GM21360 (cell line): Measurements from ENCODE around the gene PON2.
"Not testable (repeated sequence)": the region's sequence is repeated elsewhere in the genome, so short reads cannot be mapped to it uniquely, and the experiment has no call there.

Experiments used
- ATAC-seq: cut with Tn5 transposase; IDR thresholded peaks from one replicate; pipeline ENCODE4 v1.9.1; 2021; ENCODE audit warnings: mild to moderate bottlenecking, moderate library complexity; ENCODE audit not compliant: unreplicated experiment

Gene PON2

DNA sequence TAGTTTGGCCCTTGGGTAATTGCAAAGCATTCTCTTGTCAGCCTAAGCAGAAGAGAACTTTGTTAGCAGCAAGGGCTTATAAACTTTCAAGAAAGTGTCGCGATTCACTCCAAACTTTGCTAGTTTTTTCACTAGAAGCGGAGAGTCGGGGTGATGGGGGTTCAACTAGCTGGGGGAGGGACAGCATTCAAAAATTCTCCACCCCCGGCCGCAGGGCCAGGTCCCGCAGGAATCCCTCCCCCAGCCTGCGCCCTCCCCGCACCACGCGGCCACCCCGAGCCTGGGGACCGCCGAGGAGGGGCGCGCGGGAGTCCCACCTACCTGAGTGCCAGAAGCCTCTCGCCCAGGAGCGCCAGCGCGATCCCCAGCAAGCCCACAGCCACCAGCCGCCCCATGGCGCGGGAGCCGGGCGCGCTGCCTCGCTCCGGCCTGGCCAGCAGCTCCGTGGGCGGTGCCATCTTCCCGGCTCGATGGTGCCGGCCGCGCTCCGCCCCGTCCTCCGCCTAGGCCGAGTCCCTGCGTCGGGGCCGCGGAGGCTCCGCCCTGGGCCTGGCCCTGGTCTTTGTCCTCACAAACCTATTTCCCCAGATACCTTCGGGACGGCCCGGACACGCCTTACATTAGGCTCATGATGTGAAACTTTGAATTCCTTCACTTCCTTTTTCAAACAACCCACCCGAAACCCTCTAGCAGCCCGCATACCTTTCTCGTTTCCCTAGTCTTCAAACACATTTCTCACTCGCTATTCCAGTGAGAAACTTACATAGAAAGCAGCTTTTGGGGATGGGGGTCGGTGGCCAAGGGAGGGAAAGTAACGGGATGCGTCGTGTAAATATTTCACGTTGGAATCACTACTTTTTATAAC is at the start of gene PON2:
PON2 (minus strand) TSS at position 472 of the 865 bp plus-strand sequence; CDS start at position 395, 77 bp downstream.
- ATAC-seq, result peak; percentile 97

DNA sequence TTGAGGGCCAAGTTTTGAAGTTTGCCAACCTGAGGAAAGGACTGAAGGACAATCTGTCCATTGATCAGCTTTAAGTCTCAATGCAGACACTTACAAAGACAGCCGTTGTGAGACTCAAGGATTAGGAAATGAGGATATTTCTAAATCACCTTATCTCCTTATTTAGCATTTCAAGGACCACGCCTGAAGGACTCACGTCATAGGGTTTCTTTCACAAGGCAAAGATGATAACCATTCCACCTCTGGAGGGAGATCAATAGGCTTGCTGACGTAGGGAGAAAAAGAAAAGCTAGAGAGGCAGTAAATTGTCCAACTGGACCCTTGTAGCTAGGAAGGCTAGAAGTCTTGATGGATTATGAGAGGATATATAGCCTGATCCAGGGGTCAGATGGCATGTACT is 47.6 kb upstream of the PON2 start:
- ATAC-seq, result no peak

DNA sequence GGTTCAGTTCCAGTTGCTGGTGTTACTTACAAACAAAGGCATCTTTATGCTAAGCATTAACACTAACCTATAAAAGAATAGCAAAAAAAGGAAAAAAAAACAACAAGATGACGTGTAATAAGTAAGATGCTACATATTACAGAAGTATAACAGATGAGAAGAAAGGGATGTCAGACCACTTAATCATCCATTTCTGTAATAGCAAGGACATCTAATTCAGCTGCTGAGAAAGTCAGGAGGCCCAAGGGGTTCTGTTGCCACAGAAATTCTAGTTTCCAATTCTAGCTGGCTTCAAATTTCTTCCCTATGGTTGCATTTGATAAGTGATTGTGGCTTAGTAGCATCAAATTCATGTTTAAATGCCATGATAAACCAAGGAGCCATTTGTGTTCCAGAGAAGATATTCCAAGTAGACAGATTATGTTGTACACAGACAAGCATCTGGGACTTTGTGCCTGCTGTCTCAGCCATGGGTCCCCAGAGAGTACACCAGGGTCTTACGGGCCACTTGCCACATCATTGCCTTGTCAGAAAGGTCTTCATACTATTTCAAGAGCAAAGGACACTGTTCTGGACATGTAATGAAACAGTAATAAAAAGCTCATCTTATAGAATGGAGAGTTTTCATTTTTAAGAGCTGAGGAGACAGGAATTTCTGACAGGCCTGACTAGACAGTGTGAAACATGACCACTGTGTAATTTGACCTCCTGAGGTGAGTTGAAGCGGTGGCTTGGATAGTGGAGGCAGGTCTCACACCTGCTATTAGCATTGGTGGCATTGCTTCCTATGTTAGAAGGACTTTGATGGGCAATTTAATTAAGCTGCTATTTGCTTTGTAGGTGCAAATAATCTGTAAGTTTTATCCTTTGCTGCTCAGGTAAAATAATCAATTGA is 46.7 kb upstream of the PON2 start:
- ATAC-seq, result no peak

DNA sequence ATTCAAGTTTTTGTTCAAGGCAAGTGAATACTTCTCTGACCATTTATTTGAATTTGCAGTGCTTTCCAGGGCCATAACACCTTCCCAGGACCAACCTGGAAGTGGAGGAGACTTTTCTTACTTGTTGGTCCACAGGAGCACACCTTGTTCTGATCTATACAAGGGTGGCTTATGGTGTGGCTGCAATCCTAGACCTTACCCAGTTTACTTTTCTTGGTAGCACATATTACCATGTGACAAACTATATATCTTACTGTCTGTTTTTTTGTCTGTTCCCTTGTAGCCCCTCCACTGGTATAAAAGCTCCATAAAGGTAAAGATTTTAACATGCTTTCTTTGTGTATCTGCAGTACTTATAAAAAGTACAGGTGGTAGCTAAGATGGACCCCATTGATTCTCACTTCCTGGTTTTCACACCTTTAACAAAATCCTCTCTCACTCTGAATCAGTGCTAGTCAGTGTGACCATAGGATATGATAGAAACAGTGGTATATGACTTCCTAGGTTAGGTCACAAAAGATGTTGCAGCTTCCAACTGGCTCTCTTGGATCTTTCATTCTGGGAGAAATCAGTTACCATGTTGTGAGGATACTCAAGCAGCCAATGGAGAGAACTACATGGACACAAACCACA is 45.3 kb upstream of the PON2 start:
- ATAC-seq, result peak; percentile 74

DNA sequence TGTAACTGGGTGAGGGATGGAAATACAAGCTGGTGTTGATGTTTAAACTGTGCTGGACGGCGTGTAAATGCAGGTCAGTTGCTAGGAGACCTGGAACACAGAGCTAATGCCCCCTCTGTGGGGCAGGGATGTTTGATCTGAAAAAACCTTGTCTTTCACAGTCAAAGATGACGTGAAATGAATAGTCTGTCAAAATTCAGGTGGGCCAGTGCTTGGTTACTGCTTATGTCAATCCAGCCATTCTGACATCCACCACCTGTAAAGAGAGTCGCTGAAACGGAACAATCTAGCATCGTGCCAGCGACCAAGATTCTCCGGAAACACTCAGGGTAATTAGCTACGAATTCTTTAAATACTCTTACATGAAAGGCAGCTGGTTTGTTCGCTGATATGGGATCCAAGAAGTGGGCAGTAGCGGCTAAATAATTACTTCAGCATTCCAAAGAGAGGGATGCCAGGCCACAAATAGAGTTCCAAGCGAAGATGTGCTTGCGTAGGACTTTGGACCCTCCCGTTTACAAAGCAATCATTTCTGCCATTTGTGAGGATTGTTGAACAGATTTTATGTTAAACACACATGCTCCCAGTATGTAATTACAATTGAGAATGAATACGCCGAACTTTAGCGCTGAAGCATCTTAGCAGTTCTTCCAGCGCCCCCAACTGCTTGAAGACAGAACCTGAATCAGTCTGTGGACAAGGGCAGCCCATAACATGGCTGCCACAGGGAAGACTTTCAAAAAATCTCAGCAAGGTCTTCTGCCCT is 43.6 kb upstream of the PON2 start:
- ATAC-seq, result no peak

DNA sequence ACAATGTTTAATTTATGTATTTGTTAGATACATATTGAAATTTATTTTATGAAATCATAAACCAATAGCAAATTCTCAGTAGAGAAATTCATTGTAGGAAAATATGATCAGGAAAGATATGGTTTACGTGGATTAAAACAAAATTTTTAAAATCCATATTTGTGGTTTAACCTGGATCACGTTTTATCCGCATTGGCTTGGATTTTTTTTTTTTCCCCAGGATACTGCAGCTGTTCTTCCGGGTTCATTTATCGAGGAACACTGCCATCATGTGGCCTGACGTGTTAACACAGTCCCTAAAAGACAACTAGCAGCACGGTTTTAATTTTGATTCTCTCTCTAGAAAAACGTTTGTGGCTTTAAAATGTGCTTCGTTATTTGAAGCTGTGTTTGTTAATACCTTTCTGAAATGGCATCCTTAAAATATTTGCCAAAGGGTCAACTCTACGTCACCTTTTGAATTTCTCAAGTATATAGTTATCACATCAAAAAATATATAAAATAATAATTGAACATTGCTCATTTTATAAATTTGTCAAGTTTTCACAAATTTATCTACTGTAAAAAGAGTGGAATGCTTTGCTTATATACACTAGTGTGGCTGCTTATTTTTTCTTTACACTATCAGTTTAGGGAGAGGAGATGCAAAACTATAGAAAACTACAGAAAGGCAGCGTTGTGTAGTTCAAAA is 42.2 kb upstream of the PON2 start:
- ATAC-seq, result peak; percentile 75

DNA sequence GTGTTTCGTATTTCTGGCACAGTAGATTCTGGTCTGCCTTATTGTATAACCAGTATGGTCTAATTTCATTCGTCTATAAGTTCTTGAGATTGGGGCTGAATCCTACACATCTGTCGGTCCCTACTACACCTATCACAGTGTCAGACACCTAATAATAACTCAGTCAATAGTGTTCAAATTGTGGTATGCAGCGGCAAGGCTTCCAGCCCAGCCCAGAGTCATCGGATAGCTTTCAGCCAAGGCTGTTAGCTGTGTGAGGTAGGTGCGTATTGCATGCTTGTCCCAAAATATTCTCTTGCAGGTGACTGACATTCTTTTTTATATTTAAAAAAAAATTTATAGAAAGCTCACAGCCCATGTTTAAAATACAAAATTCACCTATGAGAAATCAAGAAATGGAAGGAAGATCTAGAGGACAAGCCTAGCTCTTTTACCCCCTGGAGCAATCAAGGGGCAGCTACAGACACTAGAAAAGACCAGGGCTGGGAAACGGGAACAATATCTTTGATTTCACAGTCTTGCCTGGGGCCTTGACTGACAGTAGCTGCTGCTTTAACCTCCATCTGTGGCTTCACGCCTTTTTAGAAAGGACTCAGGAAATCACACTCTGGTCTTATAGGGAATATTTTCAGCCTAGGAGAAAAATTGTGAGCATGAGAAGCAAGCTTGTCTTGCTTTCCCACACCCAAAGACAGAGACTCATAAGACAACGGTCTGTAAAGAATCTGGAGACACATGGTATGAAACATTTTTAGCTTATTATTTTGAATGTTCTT is 41.4 kb upstream of the PON2 start:
- no peak for ATAC-seq

DNA sequence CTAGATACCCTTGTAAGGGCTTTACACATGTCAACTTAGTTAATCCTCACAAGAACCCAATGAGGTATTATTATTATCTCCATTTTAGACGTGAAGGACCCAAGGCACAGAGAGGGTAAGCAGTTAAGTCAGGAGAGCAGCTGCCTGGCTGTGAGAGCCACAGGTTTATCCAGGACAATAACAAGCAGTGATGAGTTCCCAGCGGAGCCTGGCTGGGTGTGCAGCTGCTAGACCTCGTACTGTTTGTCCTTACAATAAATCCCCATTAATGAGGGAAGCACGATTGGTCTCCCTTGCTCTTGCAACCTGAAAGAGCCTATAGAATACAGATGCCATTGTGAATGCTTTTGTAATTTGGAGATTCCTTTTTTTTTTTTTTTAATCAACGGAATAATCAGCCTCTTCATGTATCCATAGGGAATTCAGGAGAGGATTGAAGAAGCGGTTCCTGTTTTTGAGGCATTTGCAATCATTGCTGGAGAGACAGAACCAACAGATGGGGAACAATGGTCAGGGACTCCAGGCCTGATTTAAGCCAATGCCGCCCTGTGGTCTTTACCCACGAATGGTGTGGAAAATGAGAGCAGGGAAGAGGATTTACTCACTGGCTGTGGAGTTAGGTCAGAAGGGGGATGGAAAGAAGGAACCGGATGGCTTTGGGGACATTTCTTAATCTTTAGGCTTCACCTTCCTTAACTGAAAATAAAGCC is 38.6 kb upstream of the PON2 start:
- ATAC-seq, result no peak

DNA sequence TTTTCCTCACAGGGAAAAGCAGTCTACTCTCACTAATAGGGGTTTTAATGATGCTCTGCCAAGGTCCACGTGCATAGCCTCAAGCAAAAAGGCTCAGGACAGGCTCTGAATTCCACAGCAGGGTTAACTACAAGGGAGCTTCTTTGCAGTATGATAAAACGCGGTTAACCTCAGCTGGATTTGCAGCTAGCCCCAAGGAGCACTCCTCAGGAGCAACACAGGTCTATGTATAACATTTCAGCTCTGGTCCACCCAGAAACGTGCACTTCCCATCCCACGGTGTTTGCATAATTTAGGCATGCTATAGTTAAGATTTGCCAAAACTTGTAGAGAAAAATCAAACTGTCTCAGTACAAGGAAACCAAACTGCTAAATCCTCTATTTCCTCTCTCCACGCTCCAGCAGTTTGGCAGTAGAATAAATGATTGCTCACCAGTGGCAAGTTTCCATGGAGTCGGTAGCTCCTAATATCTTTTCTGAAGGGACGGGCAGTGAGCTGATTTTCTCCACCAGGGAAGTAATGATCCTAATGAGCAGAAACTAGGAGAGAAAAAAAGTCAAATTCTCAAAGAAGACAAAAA is 37.8 kb upstream of the PON2 start:
- ATAC-seq, result no peak

DNA sequence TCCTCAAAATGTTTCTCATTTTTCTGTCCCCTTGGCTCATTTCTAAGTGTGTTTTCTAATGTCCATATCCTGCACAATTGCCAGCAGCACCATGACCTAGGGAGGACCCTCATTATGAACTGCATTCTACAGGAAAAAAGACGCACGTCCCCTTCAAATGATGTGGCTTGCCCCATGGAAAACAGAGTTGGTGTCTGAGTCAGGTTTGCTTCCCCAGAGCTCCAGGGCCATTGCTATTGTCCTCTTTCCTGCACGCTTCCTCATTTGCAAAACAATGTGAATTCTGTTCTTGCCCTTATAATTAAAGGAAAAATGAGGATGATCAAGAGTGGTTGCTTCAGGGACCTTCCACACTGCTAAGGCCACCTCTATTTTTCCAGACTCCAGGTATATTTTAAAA is 36.2 kb upstream of the PON2 start:
- no peak for ATAC-seq

DNA sequence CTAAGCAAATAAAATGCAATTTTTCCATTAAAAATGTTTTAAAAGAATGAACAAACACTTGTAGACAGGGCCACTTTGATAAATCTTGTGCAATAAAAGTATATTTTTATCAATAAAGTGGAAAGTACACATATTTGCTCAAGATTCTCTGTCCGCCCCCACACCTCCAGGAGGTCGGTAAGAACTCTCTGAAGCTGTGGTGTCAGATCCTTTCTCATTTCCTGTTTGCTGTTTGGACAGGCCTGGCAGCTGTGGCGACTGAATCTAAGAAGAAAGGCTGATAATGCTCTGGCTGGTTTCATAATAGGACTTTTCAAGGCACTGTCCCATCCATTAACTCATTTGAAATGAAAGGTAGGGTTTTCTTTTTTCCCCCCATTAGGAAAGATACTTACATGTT is 35.6 kb upstream of the PON2 start:
- peak; percentile 99 for ATAC-seq

DNA sequence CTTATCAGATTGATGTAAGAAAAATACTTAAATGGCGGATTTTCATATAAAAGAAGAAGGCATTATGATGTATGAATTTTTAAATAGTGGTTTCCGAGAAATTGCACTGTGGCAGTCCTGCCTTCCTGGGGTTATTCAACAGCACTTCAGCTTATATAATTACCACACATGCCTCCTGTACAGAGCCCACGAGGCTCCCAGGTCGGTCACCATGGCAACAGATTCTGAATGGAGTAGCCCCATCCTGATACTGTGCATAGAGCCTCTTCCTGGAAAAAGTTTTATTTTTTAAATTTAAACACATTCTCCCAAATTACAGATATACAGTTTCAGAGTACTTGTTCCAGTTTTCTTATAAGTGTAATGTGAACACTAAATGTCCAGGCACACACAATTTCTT is 35.0 kb upstream of the PON2 start:
- ATAC-seq, result no peak

DNA sequence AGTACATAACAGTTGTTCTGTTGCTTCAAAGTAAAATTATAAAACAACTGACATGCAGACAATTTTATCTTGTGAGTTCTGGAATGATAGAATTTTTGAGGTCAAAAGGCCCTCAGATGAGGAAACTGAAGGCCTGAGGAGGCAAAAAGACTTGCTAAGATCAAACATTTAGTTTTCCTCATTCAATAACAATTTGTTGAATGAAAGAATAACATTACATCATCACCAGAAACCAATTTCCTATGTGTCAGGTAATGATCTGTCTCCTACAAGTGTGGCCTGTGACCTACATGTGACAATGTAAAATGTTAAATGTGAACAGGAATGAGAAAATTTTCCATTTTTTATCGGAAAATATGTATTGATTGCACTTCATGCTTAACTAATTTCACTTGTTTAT is 34.4 kb upstream of the PON2 start:
- no peak for ATAC-seq

DNA sequence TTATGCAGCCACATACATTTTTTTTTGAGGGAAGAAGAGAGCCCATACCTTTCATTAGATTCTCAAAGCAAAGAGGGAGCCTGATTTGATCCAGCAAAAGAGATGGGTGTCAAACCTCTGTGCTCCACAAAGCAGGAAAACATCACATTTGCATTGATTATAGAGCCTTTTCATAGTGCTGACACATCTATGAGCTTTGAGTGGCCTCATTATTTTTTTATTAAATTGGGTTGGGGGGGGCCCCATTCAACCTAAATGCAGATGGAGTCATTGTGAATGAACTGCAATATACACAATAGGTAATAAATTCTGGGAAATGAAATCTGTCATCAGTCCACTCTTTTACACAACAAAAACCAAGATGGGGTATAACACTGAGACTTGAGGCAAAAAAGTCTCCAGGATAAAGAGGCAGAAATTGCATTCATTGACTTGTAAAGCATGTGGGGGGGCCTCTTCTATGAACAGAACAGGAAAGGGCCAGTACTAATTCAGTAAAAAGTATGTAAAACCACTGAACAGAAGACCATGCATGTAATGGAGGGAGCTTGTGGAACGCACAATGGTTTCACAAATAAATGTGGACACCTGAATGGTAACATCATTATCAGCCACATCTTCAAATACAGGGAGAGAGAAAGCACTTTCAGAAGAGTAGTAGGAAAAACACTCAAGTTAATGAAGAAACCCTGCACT is 33.2 kb upstream of the PON2 start:
- ATAC-seq, result no peak

DNA sequence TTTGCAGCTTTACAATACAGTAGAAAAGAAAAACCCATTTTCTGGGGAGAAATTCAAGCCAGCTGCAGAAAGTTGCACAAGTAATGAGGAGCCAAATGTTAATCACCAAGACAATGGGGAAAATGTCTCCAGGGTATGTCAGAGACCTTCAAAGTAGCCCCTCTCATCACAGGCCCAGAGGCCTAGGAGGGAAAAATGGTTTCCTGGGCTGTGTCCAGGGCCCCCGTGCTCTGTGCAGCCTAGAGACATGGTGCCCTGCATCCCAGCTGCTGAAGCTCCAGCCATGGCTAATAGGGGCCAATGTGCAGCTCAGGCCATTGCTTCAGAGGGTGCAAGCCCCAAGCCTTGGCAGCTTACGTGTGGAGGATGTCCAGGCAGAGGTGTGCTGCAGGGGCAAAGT is 25.8 kb upstream of the PON2 start:
- ATAC-seq, result not testable (repeated sequence)

DNA sequence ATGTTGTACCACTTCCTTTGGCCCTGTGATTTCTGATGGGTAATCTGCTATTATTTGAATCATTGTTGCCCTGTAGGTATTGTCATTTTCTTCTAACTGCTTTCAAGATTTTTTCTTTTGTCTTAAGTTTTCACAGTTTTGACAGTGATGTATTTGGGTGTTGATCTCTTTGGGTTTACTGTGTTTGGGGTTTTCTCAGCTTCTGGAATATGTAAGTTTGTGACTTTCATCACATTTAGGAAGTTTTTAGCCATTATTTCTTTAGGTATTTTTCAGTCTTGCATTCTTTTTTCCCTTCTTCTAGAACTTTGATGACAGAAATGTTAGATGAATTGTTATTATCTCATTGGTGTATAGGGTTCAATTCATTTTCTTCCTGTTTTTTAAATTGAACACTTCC is 23.1 kb upstream of the PON2 start:
- no peak for ATAC-seq

DNA sequence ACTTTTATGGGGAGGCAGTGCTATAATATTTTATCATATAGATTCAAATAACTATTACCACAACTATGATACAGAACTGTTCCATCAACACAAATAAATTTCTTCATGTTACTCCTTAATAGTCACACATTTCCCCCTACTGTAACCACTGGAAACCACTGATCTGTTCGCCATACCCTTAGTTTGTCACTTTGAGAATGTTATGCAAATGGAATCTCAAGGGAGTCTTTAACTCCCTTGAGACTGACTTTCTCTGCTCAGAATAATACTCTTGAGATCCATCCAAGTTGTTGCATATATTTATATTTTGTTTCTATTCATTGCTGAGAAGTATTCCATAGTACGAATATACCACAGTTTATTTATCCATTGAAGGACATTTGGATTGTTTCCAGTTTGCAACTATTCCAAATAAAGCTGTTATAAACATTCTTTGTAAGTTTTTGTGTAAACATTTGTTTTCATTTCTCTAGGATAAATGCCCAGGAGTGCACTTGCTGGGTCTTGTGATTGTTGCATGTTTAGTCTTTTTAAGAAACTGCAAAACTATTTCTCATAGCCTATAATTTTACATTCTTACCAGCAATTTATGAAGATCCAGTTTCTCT is 19.7 kb upstream of the PON2 start:
- peak; percentile 69 for ATAC-seq
